K562 (cell line): ENCODE data around the gene ZNF8. TPM values are rescaled to one million over a fixed set of nuclear protein-coding genes. Genes with fewer than 3 reads are reported as not detected.

ENCODE experiments used
- CREB3 ChIP-seq: fragments of 450-650 bp; conservative IDR thresholded peaks from 2 replicates; pipeline ENCODE4 v1.6.1; 2016; ENCODE audit warnings: missing genetic modification characterization, low read depth, mild to moderate bottlenecking, missing compliant biosample characterization, moderate library complexity
- FOXP1 ChIP-seq: sonication (generic); formaldehyde crosslinking; IDR thresholded peaks from 2 replicates; pipeline ENCODE4 v1.8.0; 2022; ENCODE audit warnings: mild to moderate bottlenecking, missing genetic modification reagents
- GABPB2 ChIP-seq: fragments of 250-450 bp; sonication (Bioruptor Pico); conservative IDR thresholded peaks from 2 replicates; pipeline ENCODE4 v1.5.1; 2021; ENCODE audit warnings: mild to moderate bottlenecking
- MBD2 ChIP-seq: sonication (generic); IDR thresholded peaks from 2 replicates; pipeline ENCODE4 v1.6.1; 2016; ENCODE audit warnings: low read depth, borderline replicate concordance
- MED1 ChIP-seq: sonication (generic); formaldehyde crosslinking; IDR thresholded peaks from 2 replicates; pipeline ENCODE4 v1.8.1; 2023; ENCODE audit warnings: missing genetic modification reagents, borderline replicate concordance
- MLLT1 ChIP-seq, 2 experiments: fragments of 450-650 bp; IDR thresholded peaks; 2 replicates each; pipeline ENCODE4 v1.6.1; 2016
- MXD1 ChIP-seq: fragments of 250-450 bp; sonication (Bioruptor Pico); IDR thresholded peaks from 2 replicates; pipeline ENCODE4 v1.8.0; 2021; ENCODE audit warnings: borderline replicate concordance, mild to moderate bottlenecking, moderate library complexity; ENCODE audit not compliant: poor library complexity, severe bottlenecking
- NKRF ChIP-seq: fragments of 450-650 bp; IDR thresholded peaks from 2 replicates; pipeline ENCODE4 v1.6.1; 2016; ENCODE audit warnings: borderline replicate concordance
- RBM39 ChIP-seq: fragments of 200-400 bp; formaldehyde crosslinking; optimal IDR thresholded peaks from 2 replicates; pipeline ENCODE3; 2018; ENCODE audit warnings: low read depth, low read length
- RERE ChIP-seq: sonication (generic); formaldehyde crosslinking; IDR thresholded peaks from 2 replicates; pipeline ENCODE4 v1.8.0; 2023; ENCODE audit warnings: missing genetic modification reagents, mild to moderate bottlenecking, borderline replicate concordance
- RUNX1 ChIP-seq: sonication (generic); IDR thresholded peaks from 2 replicates; pipeline ENCODE4 v1.6.1; 2016; ENCODE audit warnings: antibody characterized with exemption, low read depth
- SETDB1 ChIP-seq: IDR thresholded peaks from one replicate; pipeline ENCODE4 v1.6.1; 2012; ENCODE audit warnings: low read length, control low read depth, inconsistent platforms
- SMC3 ChIP-seq: conservative IDR thresholded peaks from 2 replicates; pipeline ENCODE4 v1.6.1; 2011; ENCODE audit warnings: low read depth, low read length, improper control_type of control experiment; ENCODE audit not compliant: insufficient read depth
- STAT5A ChIP-seq: IDR thresholded peaks from 2 replicates; pipeline ENCODE4 v1.6.1; 2012; ENCODE audit warnings: low read length, inconsistent platforms, borderline replicate concordance
- ZNF347 ChIP-seq: fragments of 450-650 bp; formaldehyde crosslinking; IDR thresholded peaks from 2 replicates; pipeline ENCODE4 v1.4.0; 2020; ENCODE audit warnings: low read depth, mild to moderate bottlenecking, moderate library complexity
- ZNF444 ChIP-seq: fragments of 250-450 bp; sonication (Bioruptor Pico); IDR thresholded peaks from 2 replicates; pipeline ENCODE4 v1.4.0; 2020; ENCODE audit warnings: mild to moderate bottlenecking, moderate library complexity
- polyA plus RNA-seq, 8 experiments: library from polyadenylated mRNA; depleted of rRNA in 4 of 8; stranded (reverse) in 5 of 8; unstranded in 3 of 8; fragments of >200 nt; fragmentation: Nextera tagmentation in 2 of 8; fragmentation: Illumina TruSeq in 1 of 8; extraction: Ambion mirVana in 2 of 8; extraction: Trizol in 1 of 8; gene quantifications; 2 replicates each; pipeline versions ENCODE4 v1.2.1 to v1.2.3, GENCODE V29; 2011 to 2014; ENCODE audit warnings: inconsistent platforms in 1 of 8, missing spikeins in 1 of 8
- total RNA-seq, 7 experiments: library from RNA; depleted of rRNA in 6 of 7; stranded (reverse); fragments of >200 nt in 6 of 7; fragmentation: Illumina TruSeq in 2 of 7; extraction: Trizol in 2 of 7; gene quantifications; 2 replicates each; pipeline versions ENCODE4 v1.2.1 to v1.2.3, GENCODE V29; 2011 to 2021; ENCODE audit warnings: low replicate concordance in 1 of 7

Gene ZNF8
- total and polyA plus RNA-seq, 9 of the 15 experiments (the other 6 are each of a cell fraction or from before 2014, with no cell fraction given), result 0.71 to 7.7 (median 4.7) TPM

- TF ChIP-seq RERE (CRISPR knock-in tag), result no peak
- peak; percentile 39; the same call in 1 of the 2 replicates for TF ChIP-seq FOXP1 (CRISPR knock-in tag)
- 0 out of 2 replicates have a peak, but pooled peaks have one; percentile 34 for TF ChIP-seq MED1 (CRISPR knock-in tag)
- TF ChIP-seq ZNF347, result no peak
- TF ChIP-seq NKRF, result peak; percentile 99
- TF ChIP-seq SETDB1, result peak; percentile 86
- no peak for TF ChIP-seq MXD1 (CRISPR knock-in tag)
- TF ChIP-seq ZNF444 (CRISPR knock-in tag), result no peak
- no peak; the same call in 1 of the 2 replicates for TF ChIP-seq SMC3
- TF ChIP-seq RBM39, result no peak
- TF ChIP-seq GABPB2, result no peak
- TF ChIP-seq MLLT1 (IDR thresholded peaks at IDR 0.05), result peak; percentile 57 to 82; a peak in 3 of 4 replicates
- TF ChIP-seq STAT5A, result no peak
- TF ChIP-seq CREB3 (tag), result 0 out of 2 replicates have a peak, but pooled peaks have one; percentile 37
- no peak for TF ChIP-seq RUNX1
- peak; percentile 90 for TF ChIP-seq MBD2
Observed at GRCh38 chr19:58305065-58305931, 26.5 kb downstream of the ZNF8 start, which contains the start of gene ERVK3-1 (continued).
